Astrocyte (in vitro differentiated cells and primary cell): ENCODE results near the gene NOL7. TPM values are rescaled to one million over a fixed set of nuclear protein-coding genes. Genes with fewer than 3 reads are reported as not detected.

Experiments
- DNase-seq: peaks from one replicate; pipeline ENCODE4 v3.0.0-alpha.2; 2010; ENCODE audit warnings: low read depth
- FAIRE-seq: peaks from 2 replicates; lab custom pipeline; 2011; peaks lifted over from hg19 to GRCh38; lab: Jason Lieb, UNC
- H2AFZ ChIP-seq: 2 replicates; pipeline ENCODE4 v1.6.0; 2012; ENCODE audit warnings: low read depth, low read length, inconsistent platforms
- H3K27ac ChIP-seq: 2 replicates; pipeline ENCODE4 v1.5.1; 2011; ENCODE audit warnings: low read depth, low read length, inconsistent platforms
- H3K27me3 ChIP-seq: 2 replicates; pipeline ENCODE4 v1.6.0; 2011; ENCODE audit warnings: low read length, inconsistent platforms; ENCODE audit not compliant: insufficient read depth
- H3K36me3 ChIP-seq: 2 replicates; pipeline ENCODE4 v1.5.1; 2011; ENCODE audit warnings: low read length, inconsistent platforms; ENCODE audit not compliant: insufficient read depth
- H3K4me1 ChIP-seq: 2 replicates; pipeline ENCODE4 v1.5.1; 2011; ENCODE audit warnings: low read length, inconsistent platforms; ENCODE audit not compliant: insufficient read depth
- H3K4me2 ChIP-seq: 2 replicates; pipeline ENCODE4 v1.6.0; 2012; ENCODE audit warnings: low read length, inconsistent platforms
- H3K4me3 ChIP-seq: 2 replicates; pipeline ENCODE4 v1.5.1; 2011; ENCODE audit warnings: low read depth, mild to moderate bottlenecking, low read length, inconsistent platforms; ENCODE audit not compliant: insufficient read depth
- H3K79me2 ChIP-seq: 2 replicates; pipeline ENCODE4 v1.6.0; 2012; ENCODE audit warnings: mild to moderate bottlenecking, low read length, inconsistent platforms; ENCODE audit not compliant: insufficient read depth
- H3K9ac ChIP-seq: 2 replicates; pipeline ENCODE4 v1.6.0; 2012; ENCODE audit warnings: mild to moderate bottlenecking, low read length, inconsistent platforms
- H3K9me3 ChIP-seq: 2 replicates; pipeline ENCODE4 v1.5.1; 2012; ENCODE audit warnings: low read depth, mild to moderate bottlenecking, low read length, inconsistent platforms; ENCODE audit not compliant: insufficient read depth
- H4K20me1 ChIP-seq: 2 replicates; pipeline ENCODE4 v1.6.0; 2012; ENCODE audit warnings: low read length, inconsistent platforms; ENCODE audit not compliant: insufficient read depth
- H3K27ac Mint-ChIP-seq: one replicate; pipeline ENCODE4 v1.8.0; 2021; ENCODE audit warnings: mild to moderate bottlenecking, mixed read lengths; ENCODE audit not compliant: unreplicated experiment
- H3K27me3 Mint-ChIP-seq: one replicate; pipeline ENCODE4 v1.8.0; 2021; ENCODE audit warnings: low read depth, mixed read lengths; ENCODE audit not compliant: unreplicated experiment
- H3K36me3 Mint-ChIP-seq: one replicate; pipeline ENCODE4 v1.8.0; 2021; ENCODE audit warnings: low read depth, mixed read lengths; ENCODE audit not compliant: unreplicated experiment
- H3K4me1 Mint-ChIP-seq: one replicate; pipeline ENCODE4 v1.8.0; 2021; ENCODE audit warnings: low read depth, mixed read lengths; ENCODE audit not compliant: unreplicated experiment
- H3K4me3 Mint-ChIP-seq: one replicate; pipeline ENCODE4 v1.8.0; 2021; ENCODE audit warnings: mild to moderate bottlenecking, moderate library complexity, mixed read lengths; ENCODE audit not compliant: unreplicated experiment
- H3K9me3 Mint-ChIP-seq: one replicate; pipeline ENCODE4 v1.8.0; 2021; ENCODE audit warnings: mild to moderate bottlenecking, mixed read lengths; ENCODE audit not compliant: unreplicated experiment
- CTCF ChIP-seq: IDR thresholded peaks from 2 replicates; pipeline ENCODE4 v1.5.1; 2011; ENCODE audit warnings: low read depth, mild to moderate bottlenecking, inconsistent platforms, low read length, moderate library complexity; ENCODE audit not compliant: insufficient read depth
- EZH2 ChIP-seq: IDR thresholded peaks from 2 replicates; pipeline ENCODE4 v1.6.1; 2012; ENCODE audit warnings: mild to moderate bottlenecking, low read length, inconsistent platforms; ENCODE audit not compliant: insufficient read depth
- total RNA-seq: library from RNA; stranded (reverse); gene quantifications from 2 replicates; pipeline ENCODE4 v1.2.1, GENCODE V29; 2021

The NOL7 gene
- total RNA-seq, 1 donor from 2014 or later = 63.7 TPM

GRCh38 chr6:13593103-13593502, 22.0 kb upstream of the NOL7 start:
- H3K4me3 ChIP-seq = no peak overlapping the region
- peaks cover 6% of the 10 kb centered on the region for H3K36me3 Mint-ChIP-seq
- H3K4me3 Mint-ChIP-seq = no peak overlapping the region
- no peaks in the 10 kb centered on the region for H3K9me3 Mint-ChIP-seq
- no peak overlapping the region for H3K9ac ChIP-seq
- FAIRE-seq (no peak), DNase-seq (no peak)
- H3K36me3 ChIP-seq = peaks cover 2% of the 10 kb centered on the region
- H3K27me3 ChIP-seq = no peaks in the 10 kb centered on the region
- no peak for TF ChIP-seq CTCF
- TF ChIP-seq EZH2 = no peak
- H3K9me3 ChIP-seq = no peaks in the 10 kb centered on the region
- no peaks in the 10 kb centered on the region for H3K27me3 Mint-ChIP-seq
- H3K4me2 ChIP-seq = no peak overlapping the region
- H3K27ac ChIP-seq = no peak overlapping the region
- no peak overlapping the region for H3K27ac Mint-ChIP-seq
- H3K4me1 Mint-ChIP-seq = no peaks in the 10 kb centered on the region
- no peaks in the 10 kb centered on the region for H3K79me2 ChIP-seq
- H4K20me1 ChIP-seq = no peaks in the 10 kb centered on the region
- H2AFZ ChIP-seq = no peak overlapping the region
- peaks cover 6% of the 10 kb centered on the region for H3K4me1 ChIP-seq

- Mint-ChIP-seq H3K27ac (no peak overlapping the region), H3K9me3 (no peaks in the 10 kb centered on the region), H3K4me3 (no peak overlapping the region), H3K36me3 (peaks cover 8% of the 10 kb centered on the region), H3K27me3 (no peaks in the 10 kb centered on the region), H3K4me1 (no peaks in the 10 kb centered on the region)
- FAIRE-seq (no peak), DNase-seq (peak; percentile 77)
- no peaks in the 10 kb centered on the region for H3K79me2 ChIP-seq
- no peaks in the 10 kb centered on the region for H4K20me1 ChIP-seq
- H3K9ac ChIP-seq = no peak overlapping the region
- H3K4me1 ChIP-seq = peaks cover 6% of the 10 kb centered on the region
- TF ChIP-seq EZH2 (no peak), CTCF (no peak)
- no peak overlapping the region for H3K4me3 ChIP-seq
- H2AFZ ChIP-seq = no peak overlapping the region
- peak overlapping the region; percentile 17 for H3K27ac ChIP-seq
- no peaks in the 10 kb centered on the region for H3K9me3 ChIP-seq
- H3K4me2 ChIP-seq = no peak overlapping the region
- H3K27me3 ChIP-seq = no peaks in the 10 kb centered on the region
- H3K36me3 ChIP-seq = peaks cover 2% of the 10 kb centered on the region
These were observed 21.4 kb upstream of the NOL7 start for GRCh38 chr6:13593720-13594119.

- H3K4me1 ChIP-seq = peaks cover 6% of the 10 kb centered on the region
- Mint-ChIP-seq H3K4me3 (no peak overlapping the region), H3K27me3 (no peaks in the 10 kb centered on the region), H3K36me3 (peaks cover 15% of the 10 kb centered on the region), H3K4me1 (peaks cover 4% of the 10 kb centered on the region), H3K27ac (no peak overlapping the region), H3K9me3 (no peaks in the 10 kb centered on the region)
- H3K27me3 ChIP-seq = no peaks in the 10 kb centered on the region
- no peak overlapping the region for H3K9ac ChIP-seq
- H2AFZ ChIP-seq = no peak overlapping the region
- H3K4me2 ChIP-seq = no peak overlapping the region
- H3K9me3 ChIP-seq = no peaks in the 10 kb centered on the region
- no peaks in the 10 kb centered on the region for H3K79me2 ChIP-seq
- H3K27ac ChIP-seq = no peak overlapping the region
- H3K36me3 ChIP-seq = peaks cover 7% of the 10 kb centered on the region
- FAIRE-seq (no peak), DNase-seq (no peak)
- H4K20me1 ChIP-seq = no peaks in the 10 kb centered on the region
- TF ChIP-seq CTCF (no peak), EZH2 (no peak)
- no peak overlapping the region for H3K4me3 ChIP-seq
These were observed 18.1 kb upstream of the NOL7 start for GRCh38 chr6:13597073-13597472.
